G401.6 (cell line): Measurements from ENCODE around the gene SEC14L1.
A peak's percentile ranks its signal among the peaks of the same experiment; 100 is the strongest.
"Not testable (repeated sequence)": the region's sequence is repeated elsewhere in the genome, so short reads cannot be mapped to it uniquely, and the experiment has no call there.

Experiments used
- FAIRE-seq: peaks from 2 replicates; lab custom pipeline; 2012; peaks lifted over from hg19 to GRCh38; lab: Jason Lieb, UNC

Gene SEC14L1

GRCh38 chr17:77240976-77241375 is 100.2 kb downstream of the SEC14L1 start:
- FAIRE-seq = no peak

GRCh38 chr17:77242118-77242851 is 101.5 kb downstream of the SEC14L1 start:
- FAIRE-seq = no peak

GRCh38 chr17:77245162-77245926 is 104.6 kb downstream of the SEC14L1 start:
- no peak for FAIRE-seq

- FAIRE-seq = no peak
These were observed 105.6 kb downstream of the SEC14L1 start for GRCh38 chr17:77246110-77247047.

GRCh38 chr17:77247048-77247541 is 106.3 kb downstream of the SEC14L1 start:
- FAIRE-seq = no peak

- FAIRE-seq = no peak
These were observed 106.8 kb downstream of the SEC14L1 start for GRCh38 chr17:77247609-77248008.

- no peak for FAIRE-seq
These were observed 107.7 kb downstream of the SEC14L1 start for GRCh38 chr17:77248216-77249114.

GRCh38 chr17:77251622-77252183 is 110.9 kb downstream of the SEC14L1 start:
- FAIRE-seq = peak; percentile 89

GRCh38 chr17:77252306-77252705 is 111.5 kb downstream of the SEC14L1 start:
- not testable (repeated sequence) for FAIRE-seq

GRCh38 chr17:77253611-77254051 is 112.9 kb downstream of the SEC14L1 start:
- no peak for FAIRE-seq

GRCh38 chr17:77254951-77255825 is 114.4 kb downstream of the SEC14L1 start:
- peak; percentile 97 for FAIRE-seq

GRCh38 chr17:77255970-77256369 is 115.2 kb downstream of the SEC14L1 start:
- not testable (repeated sequence) for FAIRE-seq

- no peak for FAIRE-seq
These were observed 115.9 kb downstream of the SEC14L1 start for GRCh38 chr17:77256710-77257109.

GRCh38 chr17:77257169-77257568 is 116.4 kb downstream of the SEC14L1 start:
- FAIRE-seq = no peak

GRCh38 chr17:77257596-77258458 is 117.1 kb downstream of the SEC14L1 start:
- no peak for FAIRE-seq

GRCh38 chr17:77258638-77259037 is 117.9 kb downstream of the SEC14L1 start:
- no peak for FAIRE-seq

GRCh38 chr17:77264617-77265230 is 124.0 kb downstream of the SEC14L1 start:
- FAIRE-seq = no peak

- FAIRE-seq = no peak
These were observed 125.4 kb downstream of the SEC14L1 start for GRCh38 chr17:77266213-77266612.
